Smooth muscle cell (in vitro differentiated cells): Measurements from ENCODE around the gene BRIP1. TPM values are rescaled to one million over a fixed set of nuclear protein-coding genes. Genes with fewer than 3 reads are reported as not detected.
"Not testable (repeated sequence)": the region's sequence is repeated elsewhere in the genome, so short reads cannot be mapped to it uniquely, and the experiment has no call there.

Source experiments
- DNase-seq: peaks from one replicate; lab custom pipeline; 2025; ENCODE audit not compliant: unreplicated experiment; lab: John Stamatoyannopoulos, UW
- H2AFZ ChIP-seq: fragments of 200-600 bp; sonication (generic); 2 replicates; pipeline ENCODE4 v1.6.0; 2016; ENCODE audit warnings: antibody characterized with exemption, low read depth, mild to moderate bottlenecking
- H3F3A ChIP-seq: fragments of 200-600 bp; sonication (generic); 2 replicates; pipeline ENCODE4 v1.6.0; 2017; ENCODE audit warnings: antibody characterized with exemption, low read depth
- H3K27ac ChIP-seq: fragments of 200-600 bp; sonication (generic); 2 replicates; pipeline ENCODE4 v1.5.1; 2016; ENCODE audit warnings: low read depth, mild to moderate bottlenecking
- H3K27me3 ChIP-seq: fragments of 200-600 bp; sonication (generic); 2 replicates; pipeline ENCODE4 v1.6.1; 2016; ENCODE audit warnings: low read depth, mild to moderate bottlenecking
- H3K36me3 ChIP-seq: fragments of 200-600 bp; sonication (generic); 2 replicates; pipeline ENCODE4 v1.5.1; 2016; ENCODE audit warnings: low read depth
- H3K4me1 ChIP-seq: fragments of 200-600 bp; sonication (generic); 2 replicates; pipeline ENCODE4 v1.5.1; 2016; ENCODE audit warnings: low read depth
- H3K4me2 ChIP-seq: fragments of 200-600 bp; sonication (generic); 2 replicates; pipeline ENCODE4 v1.6.0; 2016; ENCODE audit warnings: mild to moderate bottlenecking
- H3K4me3 ChIP-seq: fragments of 200-600 bp; sonication (generic); 2 replicates; pipeline ENCODE4 v1.5.1; 2016; ENCODE audit warnings: mild to moderate bottlenecking
- H3K79me2 ChIP-seq: fragments of 200-600 bp; sonication (generic); 2 replicates; pipeline ENCODE4 v1.6.0; 2016; ENCODE audit warnings: low read depth, mild to moderate bottlenecking
- H3K9ac ChIP-seq: fragments of 200-600 bp; sonication (generic); 2 replicates; pipeline ENCODE4 v1.6.0; 2016; ENCODE audit warnings: low read depth
- H3K9me3 ChIP-seq: fragments of 200-600 bp; sonication (generic); replicated peaks from 2 replicates; pipeline ENCODE4 v1.5.1; 2016; ENCODE audit warnings: low read depth
- H4K20me1 ChIP-seq: fragments of 200-600 bp; sonication (generic); 2 replicates; pipeline ENCODE4 v1.6.0; 2016; ENCODE audit warnings: low read depth
- WGBS: methylation state at CpG from one replicate; pipeline ENCODE4 v1.1.7; 2016; ENCODE audit warnings: low lambda C conversion rate; 5-methylcytosine and 5-hydroxymethylcytosine counted together
- polyA plus RNA-seq: library from polyadenylated mRNA; unstranded; fragments of >200 nt; fragmentation: Nextera tagmentation; extraction: Ambion mirVana; gene quantifications from 2 replicates; pipeline ENCODE4 v1.2.1, GENCODE V29; 2016
- total RNA-seq: library from RNA; depleted of rRNA; stranded (reverse); fragments of >200 nt; gene quantifications from 2 replicates; pipeline ENCODE4 v1.2.3, GENCODE V29; 2014
- TF ChIP-seq, protein P1 (sequence below): fragments of 200-600 bp; sonication (generic); IDR thresholded peaks from 2 replicates; pipeline ENCODE4 v1.5.1; 2017; ENCODE audit warnings: borderline replicate concordance, mild to moderate bottlenecking, antibody characterized with exemption; ENCODE audit not compliant: insufficient read depth, poor library complexity, severe bottlenecking

BRIP1 gene
- total and polyA plus RNA-seq, 2 experiments from 2014 or later = 0.71 to 9.1 TPM

DNA sequence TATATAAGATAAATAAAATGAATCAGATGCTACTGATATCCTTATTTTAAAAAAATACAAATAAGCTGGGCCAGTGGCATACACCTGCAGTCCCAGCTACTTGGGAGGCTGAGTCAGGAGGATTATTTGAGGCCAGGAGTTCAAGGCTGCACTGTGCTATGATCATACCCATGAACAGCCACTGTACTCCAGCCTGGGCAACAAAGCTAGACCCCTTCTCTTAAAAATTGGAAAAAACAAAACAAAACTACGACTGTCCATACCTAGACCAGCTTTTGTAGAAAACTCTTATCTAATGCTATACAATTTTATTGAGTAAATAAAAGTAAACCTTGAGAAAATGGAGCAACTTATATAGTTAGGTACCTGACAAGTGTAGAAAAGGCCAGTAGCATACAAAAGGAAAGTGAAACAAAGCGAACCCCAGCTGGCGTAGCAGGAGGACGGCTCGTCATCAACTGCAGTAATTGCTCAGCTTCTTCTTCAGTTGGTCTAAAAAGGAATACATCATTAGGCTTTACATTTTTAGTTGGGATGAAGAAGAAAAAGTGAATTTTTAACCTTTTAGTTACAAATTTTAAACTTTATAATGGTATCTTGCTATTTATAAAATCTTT, 40.9 kb upstream of the BRIP1 start:
- H3K9me3 ChIP-seq = no peaks in the 10 kb centered on the region
- H3K4me3 ChIP-seq = no peak overlapping the region
- H3K27me3 ChIP-seq = no peaks in the 10 kb centered on the region
- H4K20me1 ChIP-seq = no peaks in the 10 kb centered on the region
- no peak overlapping the region for H2AFZ ChIP-seq
- H3F3A ChIP-seq = no peaks in the 10 kb centered on the region
- no peak overlapping the region for H3K4me2 ChIP-seq
- H3K27ac ChIP-seq = no peak overlapping the region
- no peaks in the 10 kb centered on the region for H3K4me1 ChIP-seq
- no peak overlapping the region for H3K9ac ChIP-seq
- TF ChIP-seq, protein P1, sequence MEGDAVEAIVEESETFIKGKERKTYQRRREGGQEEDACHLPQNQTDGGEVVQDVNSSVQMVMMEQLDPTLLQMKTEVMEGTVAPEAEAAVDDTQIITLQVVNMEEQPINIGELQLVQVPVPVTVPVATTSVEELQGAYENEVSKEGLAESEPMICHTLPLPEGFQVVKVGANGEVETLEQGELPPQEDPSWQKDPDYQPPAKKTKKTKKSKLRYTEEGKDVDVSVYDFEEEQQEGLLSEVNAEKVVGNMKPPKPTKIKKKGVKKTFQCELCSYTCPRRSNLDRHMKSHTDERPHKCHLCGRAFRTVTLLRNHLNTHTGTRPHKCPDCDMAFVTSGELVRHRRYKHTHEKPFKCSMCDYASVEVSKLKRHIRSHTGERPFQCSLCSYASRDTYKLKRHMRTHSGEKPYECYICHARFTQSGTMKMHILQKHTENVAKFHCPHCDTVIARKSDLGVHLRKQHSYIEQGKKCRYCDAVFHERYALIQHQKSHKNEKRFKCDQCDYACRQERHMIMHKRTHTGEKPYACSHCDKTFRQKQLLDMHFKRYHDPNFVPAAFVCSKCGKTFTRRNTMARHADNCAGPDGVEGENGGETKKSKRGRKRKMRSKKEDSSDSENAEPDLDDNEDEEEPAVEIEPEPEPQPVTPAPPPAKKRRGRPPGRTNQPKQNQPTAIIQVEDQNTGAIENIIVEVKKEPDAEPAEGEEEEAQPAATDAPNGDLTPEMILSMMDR = no peak
- H3K36me3 ChIP-seq = peaks cover 5% of the 10 kb centered on the region
- no peaks in the 10 kb centered on the region for H3K79me2 ChIP-seq
- no peak for DNase-seq
- 98% methylated on average over 5 of the region's 5 CpGs for WGBS

- H3K4me2 ChIP-seq = no peak overlapping the region
- H3K9ac ChIP-seq = no peak overlapping the region
- no peaks in the 10 kb centered on the region for H4K20me1 ChIP-seq
- H3K4me3 ChIP-seq = no peak overlapping the region
- TF ChIP-seq, protein P1 = no peak
- H2AFZ ChIP-seq = no peak overlapping the region
- WGBS = 99% methylated on average over 3 of the region's 3 CpGs
- no peaks in the 10 kb centered on the region for H3K4me1 ChIP-seq
- no peaks in the 10 kb centered on the region for H3K27me3 ChIP-seq
- peaks cover 8% of the 10 kb centered on the region for H3K36me3 ChIP-seq
- H3K9me3 ChIP-seq = no peaks in the 10 kb centered on the region
- no peaks in the 10 kb centered on the region for H3F3A ChIP-seq
- no peak for DNase-seq
- H3K79me2 ChIP-seq = no peaks in the 10 kb centered on the region
- H3K27ac ChIP-seq = no peak overlapping the region
Observed at GRCh38 chr17:61903251-61903650, 39.9 kb upstream of the BRIP1 start.

GRCh38 chr17:61897548-61898180, 34.3 kb upstream of the BRIP1 start:
- Histone ChIP-seq H3K4me2 (no peak overlapping the region), H3K9ac (no peak overlapping the region), H3K9me3 (no peaks in the 10 kb centered on the region), H3K4me1 (no peaks in the 10 kb centered on the region), H3F3A (no peaks in the 10 kb centered on the region), H4K20me1 (no peaks in the 10 kb centered on the region), H3K36me3 (peaks cover 10% of the 10 kb centered on the region), H3K4me3 (no peak overlapping the region), H3K79me2 (no peaks in the 10 kb centered on the region), H3K27me3 (no peaks in the 10 kb centered on the region), H2AFZ (no peak overlapping the region), H3K27ac (no peak overlapping the region)
- WGBS = 92% methylated on average over 2 of the region's 2 CpGs
- TF ChIP-seq, protein P1 = no peak
- no peak for DNase-seq

- Histone ChIP-seq H3K27me3 (no peaks in the 10 kb centered on the region), H3K4me3 (no peak overlapping the region), H2AFZ (no peak overlapping the region), H3K27ac (no peak overlapping the region), H3K36me3 (peaks cover 14% of the 10 kb centered on the region), H3K9me3 (no peaks in the 10 kb centered on the region), H3F3A (no peaks in the 10 kb centered on the region), H3K79me2 (no peaks in the 10 kb centered on the region), H3K4me2 (no peak overlapping the region), H3K4me1 (no peaks in the 10 kb centered on the region), H3K9ac (no peak overlapping the region), H4K20me1 (no peaks in the 10 kb centered on the region)
- no peak for DNase-seq
- TF ChIP-seq, protein P1 = no peak
- 61% methylated on average over 2 of the region's 2 CpGs for WGBS
Observed at GRCh38 chr17:61895391-61895790, 32.1 kb upstream of the BRIP1 start.

DNA sequence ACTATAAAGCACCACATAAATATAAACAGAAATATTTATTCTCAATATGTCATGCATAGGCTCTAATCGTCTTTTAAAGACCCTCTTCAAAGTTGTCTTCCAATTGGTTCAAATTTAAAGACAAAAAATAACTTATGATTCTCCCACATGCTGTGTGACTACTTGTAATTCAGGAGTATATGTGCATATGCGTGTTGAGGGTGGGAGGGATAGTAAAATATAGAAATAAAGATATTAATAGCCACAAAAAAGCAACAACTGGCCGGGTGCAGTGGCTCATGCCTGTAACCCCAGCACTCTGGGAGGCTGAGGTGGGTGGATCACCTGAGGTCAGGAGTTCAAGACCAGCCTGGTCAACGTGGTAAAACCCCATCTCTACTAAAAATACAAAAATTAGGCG, 31.0 kb upstream of the BRIP1 start:
- H2AFZ ChIP-seq, H3K9me3 ChIP-seq, H3K27ac ChIP-seq, H3K27me3 ChIP-seq, DNase-seq, H3K4me2 ChIP-seq, H3K79me2 ChIP-seq, H4K20me1 ChIP-seq, H3K4me1 ChIP-seq, H3F3A ChIP-seq, H3K9ac ChIP-seq, H3K4me3 ChIP-seq: not testable (repeated sequence)
- peaks cover 21% of the 10 kb centered on the region for H3K36me3 ChIP-seq
- 96% methylated on average over 5 of the region's 5 CpGs for WGBS
